HG02571 (cell line): ENCODE results near the gene CTNND2.

Source experiments
- ATAC-seq: cut with Tn5 transposase; IDR thresholded peaks from one replicate; pipeline ENCODE4 v1.9.1; 2021; ENCODE audit warnings: mild to moderate bottlenecking, moderate library complexity; ENCODE audit not compliant: unreplicated experiment

Gene CTNND2

DNA sequence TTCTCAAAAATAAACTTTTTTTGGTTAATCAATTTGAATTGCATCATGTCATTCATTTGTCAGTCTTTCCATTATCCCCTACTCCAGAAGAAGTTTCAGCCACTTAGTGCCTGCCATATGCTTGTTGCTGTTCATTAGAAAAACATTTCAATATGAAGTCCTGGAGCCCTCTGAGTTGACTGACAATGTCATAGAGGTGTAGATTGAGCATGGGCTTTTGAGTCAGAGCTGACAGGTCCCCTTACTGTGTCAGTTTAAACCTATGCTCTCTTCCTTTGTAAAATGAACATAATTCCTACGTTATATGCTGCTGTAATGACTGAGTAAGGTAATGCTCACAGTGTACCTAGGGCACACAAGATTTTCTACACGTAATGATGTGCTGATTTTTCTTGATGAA, 114.0 kb downstream of the CTNND2 start:
- ATAC-seq = no peak

DNA sequence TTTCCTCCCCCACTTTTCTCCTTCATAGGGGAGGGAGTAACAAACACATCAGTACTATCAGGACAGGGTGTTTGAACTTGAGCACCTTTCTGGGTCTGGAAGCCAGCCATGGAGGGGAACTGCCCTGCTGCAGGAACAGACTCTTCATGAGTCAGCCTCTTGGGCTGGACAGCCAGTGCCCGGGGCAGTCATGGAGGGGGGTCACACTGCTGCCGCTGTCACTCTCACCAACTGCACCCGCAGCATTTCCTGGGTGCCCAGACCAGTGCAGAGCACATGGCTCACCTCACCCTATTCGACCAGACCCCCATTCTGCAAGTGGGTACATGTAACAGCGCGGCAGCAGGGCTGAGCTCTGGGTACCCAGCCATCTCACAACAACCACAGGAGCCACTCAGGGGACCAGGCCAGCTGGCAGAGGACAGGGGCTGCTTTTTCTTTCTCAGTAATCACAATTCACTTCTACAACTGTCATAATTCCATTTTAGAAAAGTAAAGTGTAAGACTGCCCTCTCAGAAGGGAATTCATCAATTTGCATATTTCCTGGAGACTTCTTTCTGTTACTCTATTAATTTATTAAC, 118.4 kb downstream of the CTNND2 start:
- ATAC-seq = no peak

DNA sequence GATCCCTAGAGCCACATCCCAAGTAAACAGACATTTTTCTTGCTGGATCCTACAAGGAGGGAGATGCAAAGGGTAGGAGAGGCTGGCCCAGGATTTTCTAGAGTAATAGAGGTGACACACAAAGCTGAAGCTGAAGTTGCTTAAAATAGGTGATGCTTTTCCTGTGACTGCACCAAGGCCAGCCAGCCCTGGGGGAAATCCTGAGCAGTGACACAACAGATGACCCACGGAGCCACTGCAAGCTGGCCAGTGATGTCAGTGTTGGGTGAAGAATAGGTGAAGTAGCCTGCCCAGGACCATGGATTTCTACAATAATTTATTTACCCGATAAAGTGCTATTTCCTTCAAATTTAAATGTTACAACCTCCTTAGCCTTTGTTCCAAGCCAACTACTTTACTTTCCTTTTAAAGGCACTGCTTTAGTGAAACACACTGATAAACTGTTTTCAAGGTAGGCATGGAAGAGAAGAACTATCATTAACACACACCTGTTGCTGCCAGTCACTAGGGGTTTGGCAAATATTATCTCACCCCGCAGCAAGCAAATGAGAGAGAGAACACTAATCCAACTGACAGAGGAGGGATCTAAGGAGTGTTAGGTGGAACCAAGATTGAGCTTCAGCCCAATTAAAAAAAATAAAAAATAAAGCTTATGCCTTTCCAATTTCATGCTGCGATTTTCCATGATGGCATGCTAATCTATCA, 123.5 kb downstream of the CTNND2 start:
- ATAC-seq = no peak

DNA sequence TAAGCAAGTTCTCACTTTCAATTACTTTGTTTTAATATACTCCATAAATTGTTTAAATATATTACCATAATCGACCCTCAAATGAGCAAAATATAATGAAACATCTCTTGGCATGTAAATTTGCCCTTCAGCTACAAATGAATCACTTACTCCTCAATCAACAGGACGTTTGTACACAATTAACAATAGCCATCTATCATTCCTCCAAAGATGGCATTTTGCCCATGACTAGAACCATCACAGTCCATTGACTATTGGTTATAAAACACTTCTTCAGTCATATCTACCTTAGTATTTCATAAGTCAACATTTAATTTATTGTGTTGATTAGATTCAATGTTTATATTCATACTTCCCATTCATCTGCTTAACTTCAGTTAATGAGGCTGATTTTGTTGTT, 127.2 kb downstream of the CTNND2 start:
- no peak for ATAC-seq

DNA sequence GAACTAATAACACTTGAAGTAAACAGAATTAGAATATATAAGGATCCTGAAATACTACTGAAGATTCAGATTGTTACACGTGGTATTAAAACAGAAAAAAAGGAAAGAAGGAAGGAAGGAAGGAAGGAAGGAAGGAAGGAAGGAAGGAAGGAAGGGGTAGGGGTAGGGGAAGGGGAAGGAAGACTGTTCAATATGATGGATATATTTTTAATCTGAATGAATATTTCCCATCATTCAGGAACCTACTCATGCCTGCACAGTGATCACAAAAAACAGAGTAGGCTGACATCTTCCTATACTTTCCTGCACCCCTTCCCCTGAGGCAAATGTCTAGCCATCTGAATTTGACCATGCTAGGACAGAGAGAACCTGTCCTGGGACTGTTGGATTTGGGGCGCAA, 133.9 kb downstream of the CTNND2 start:
- ATAC-seq = no peak

DNA sequence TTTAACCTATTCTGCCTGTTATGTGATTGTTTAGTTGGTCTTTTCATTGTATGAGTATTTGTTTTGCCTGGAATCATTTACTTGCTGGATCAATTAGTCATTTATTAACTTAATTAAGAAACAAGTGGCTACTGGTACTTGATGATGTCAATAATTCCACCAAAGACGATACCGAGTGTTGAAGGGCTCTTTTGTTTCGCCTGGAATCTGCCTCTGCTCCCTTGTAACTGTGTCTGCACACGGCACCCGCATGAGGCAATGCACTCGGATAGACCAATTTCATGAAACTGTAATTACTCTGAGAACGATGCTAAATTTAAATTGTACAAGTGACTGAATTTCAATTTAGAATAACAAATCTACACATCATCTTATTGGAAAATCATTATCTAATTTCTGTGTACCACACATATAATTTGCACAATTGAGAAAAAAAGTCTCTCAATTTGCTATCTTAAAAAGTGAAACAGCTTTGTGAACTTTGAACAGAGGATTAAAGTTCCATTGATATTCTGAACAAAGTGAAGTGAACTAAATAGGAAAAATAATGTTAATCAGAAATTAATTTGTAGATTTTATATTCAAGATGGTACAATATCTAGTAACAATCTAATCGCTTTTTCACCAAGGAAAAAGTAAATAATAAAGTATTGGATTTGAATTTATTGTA, 143.2 kb downstream of the CTNND2 start:
- ATAC-seq = no peak

GRCh38 chr5:11758321-11758720, 145.9 kb downstream of the CTNND2 start:
- ATAC-seq = no peak

- ATAC-seq = no peak
Observed at GRCh38 chr5:11757661-11758060, 146.6 kb downstream of the CTNND2 start.

DNA sequence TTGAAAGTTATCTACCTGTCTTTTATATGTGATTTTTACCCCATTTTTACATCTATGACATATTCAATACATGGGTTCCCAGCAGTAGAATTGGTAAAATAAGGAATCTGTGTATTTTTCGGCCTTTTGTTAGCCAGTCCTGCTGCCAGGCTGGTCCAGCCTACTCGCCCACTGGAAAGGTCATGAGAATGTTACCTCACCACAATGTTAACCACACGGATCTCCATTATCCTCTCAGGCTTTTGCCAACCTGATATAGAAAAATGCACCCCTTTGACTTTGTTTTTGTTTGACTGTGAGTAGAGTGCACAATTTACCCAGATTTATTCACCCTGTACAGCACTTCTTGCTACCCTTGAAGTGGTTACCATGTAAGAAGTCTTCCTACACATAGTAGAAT, 167.2 kb downstream of the CTNND2 start:
- no peak for ATAC-seq

- no peak for ATAC-seq
Observed at GRCh38 chr5:11734369-11734768, 169.9 kb downstream of the CTNND2 start.

DNA sequence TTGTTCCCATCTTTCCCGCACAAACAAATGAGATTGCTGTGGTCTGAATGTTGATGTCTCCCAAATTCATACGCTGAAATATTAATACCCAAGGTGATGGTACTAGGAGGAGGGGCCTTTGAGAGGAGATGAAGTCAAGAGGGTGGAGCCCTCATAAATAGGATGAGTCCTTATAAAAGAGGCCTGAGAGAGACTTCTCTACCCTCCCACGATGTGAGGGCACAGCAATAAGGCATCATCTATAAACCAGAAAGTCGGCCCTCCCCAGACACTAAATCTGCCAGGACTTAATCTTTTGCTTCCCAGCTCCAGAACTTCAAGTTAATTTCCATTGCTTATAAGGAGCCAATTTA, 170.4 kb downstream of the CTNND2 start:
- no peak for ATAC-seq

GRCh38 chr5:11733185-11733839, 170.9 kb downstream of the CTNND2 start:
- no peak for ATAC-seq

- no peak for ATAC-seq
Observed at GRCh38 chr5:11724940-11725339, 179.3 kb downstream of the CTNND2 start.

GRCh38 chr5:11719888-11720481, 184.3 kb downstream of the CTNND2 start:
- no peak for ATAC-seq

GRCh38 chr5:11715461-11716196, 188.6 kb downstream of the CTNND2 start:
- no peak for ATAC-seq

DNA sequence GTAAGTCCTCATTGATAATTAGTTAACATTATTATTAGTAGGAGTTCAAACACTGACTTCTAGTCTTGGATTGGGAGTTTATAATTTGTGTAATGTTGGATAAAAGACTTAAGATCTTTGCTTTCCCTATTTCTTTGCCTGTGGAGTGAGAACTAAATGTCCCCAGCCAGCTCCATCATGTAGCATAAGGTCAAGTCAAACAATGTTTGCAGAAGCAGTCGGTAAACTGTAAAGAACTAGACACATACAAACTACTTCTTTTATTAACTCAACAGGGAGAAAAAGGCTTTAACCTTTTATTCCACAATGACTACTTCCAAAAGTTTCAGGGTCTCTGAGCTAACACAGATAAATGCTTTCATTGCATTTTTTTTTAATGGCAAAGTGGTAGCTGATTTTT, 192.3 kb downstream of the CTNND2 start:
- ATAC-seq = no peak

DNA sequence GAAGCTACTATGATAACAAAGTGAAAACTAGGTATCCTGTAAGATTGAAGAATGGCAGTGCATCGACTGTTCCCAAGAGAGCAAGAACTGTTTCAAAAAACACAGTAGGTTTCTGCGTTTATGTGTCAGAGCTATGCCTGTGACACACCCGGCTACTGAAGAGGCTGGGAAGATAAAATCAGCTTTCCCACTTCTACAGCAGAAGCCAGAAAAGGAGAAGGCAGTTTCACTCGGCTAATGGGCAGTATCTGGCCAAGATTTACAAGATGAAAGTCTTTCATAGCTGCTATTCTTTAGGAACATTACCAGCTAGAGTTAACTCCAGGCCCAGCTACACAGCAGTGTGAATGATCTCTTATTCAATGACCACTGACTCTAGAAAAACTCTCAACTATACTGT, 195.2 kb downstream of the CTNND2 start:
- no peak for ATAC-seq

DNA sequence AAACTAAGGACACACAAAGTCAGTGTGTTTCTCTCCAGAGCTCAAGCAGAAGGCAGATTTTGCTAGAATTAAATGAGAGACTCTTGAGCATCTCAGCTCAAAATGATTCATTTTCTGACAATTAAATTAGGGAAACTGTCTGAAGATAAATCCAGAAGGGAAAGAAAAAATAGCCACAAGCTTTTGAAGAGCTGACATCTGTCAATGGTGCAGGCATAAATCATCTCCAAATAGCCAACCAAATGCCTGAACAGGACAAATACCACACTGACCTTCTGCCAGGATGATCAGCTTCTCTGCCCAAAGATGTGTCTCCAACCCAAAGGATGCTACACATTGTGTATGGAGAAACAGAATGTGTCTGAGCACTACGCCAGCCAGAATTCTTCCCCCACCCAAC, 199.3 kb downstream of the CTNND2 start:
- ATAC-seq = no peak

GRCh38 chr5:11700391-11700790, 203.9 kb downstream of the CTNND2 start:
- ATAC-seq = no peak

- no peak for ATAC-seq
Observed at GRCh38 chr5:11692636-11693035, 211.6 kb downstream of the CTNND2 start.

DNA sequence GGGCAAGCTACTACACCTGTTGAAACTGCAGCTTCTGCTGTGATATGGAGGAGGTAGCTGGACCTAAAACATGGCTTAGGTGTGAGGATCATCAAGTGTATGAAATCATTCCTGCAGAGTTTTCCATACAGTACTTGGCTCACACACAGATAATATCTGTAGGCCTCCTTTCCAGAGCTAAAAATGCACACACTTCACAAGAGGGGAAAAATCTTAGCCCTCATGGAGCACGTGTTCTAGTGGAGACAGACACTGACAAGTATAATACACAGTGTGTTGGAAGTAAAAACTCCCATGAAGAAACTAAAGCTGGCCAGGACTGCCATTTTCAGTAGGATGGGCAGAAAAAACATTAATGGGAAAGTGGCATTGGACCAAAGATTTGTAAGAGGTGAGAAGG, 216.7 kb downstream of the CTNND2 start:
- no peak for ATAC-seq
